ENCODE measurements around the gene JAGN1.
"Not testable (repeated sequence)": the region's sequence is repeated elsewhere in the genome, so short reads cannot be mapped to it uniquely, and the experiment has no call there.

The JAGN1 gene

GRCh38 chr3:9866639-9867038 is 23.8 kb upstream of the JAGN1 start:
- POLR2A ChIA-PET: no interaction called here
- peaks cover 0 to 11% (median 7%) of the 10 kb centered on the region in 4 experiments for H3K4me1 ChIP-seq (ENCODE audit: control extremely low read depth in 1 of 4, control insufficient read depth in 4 of 4, insufficient read depth in 4 of 4, low read length in 3 of 4)
- H3K4me3 ChIP-seq (ENCODE audit: control insufficient read depth in 1 of 7, extremely low read depth in 1 of 7, insufficient read depth in 4 of 7, low read depth in 2 of 7, low read length in 6 of 7): no peak overlapping the region
- WGBS (ENCODE audit: insufficient coverage): 100% methylated on average over 7 of the region's 8 CpGs
- no peaks in the 10 kb centered on the region for H3K36me3 ChIP-seq (ENCODE audit: control insufficient read depth in 4 of 4, insufficient read depth in 4 of 4, low read length in 3 of 4)
- DNase-seq: no peak
- CTCF ChIA-PET: interaction anchor here (0.7 to 1.9 kb wide), 2 partner anchors 42 to 47 kb away, joined by 3 to 7 read pairs; no protein-coding TSS in a partner anchor
- H3K27ac ChIP-seq (ENCODE audit: insufficient read depth in 1 of 2, low read depth in 1 of 2, low read length in 2 of 2, poor library complexity in 1 of 2, severe bottlenecking in 2 of 2): no peak overlapping the region
- no peaks in the 10 kb centered on the region for H3K27me3 ChIP-seq (replicated peaks in 2 of 5; ENCODE audit: control insufficient read depth in 4 of 5, insufficient read depth in 5 of 5, low read length in 4 of 5)
- H3K9me3 ChIP-seq (ENCODE audit: control extremely low read depth in 1 of 5, control insufficient read depth in 4 of 5, insufficient read depth in 2 of 5, low read depth in 1 of 5, low read length in 4 of 5): no peaks in the 10 kb centered on the region

GRCh38 chr3:9867106-9867505 is 23.3 kb upstream of the JAGN1 start:
- H3K4me1 ChIP-seq (ENCODE audit: control extremely low read depth in 1 of 4, control insufficient read depth in 4 of 4, insufficient read depth in 4 of 4, low read length in 3 of 4): peaks cover 0 to 11% (median 4%) of the 10 kb centered on the region in 4 experiments
- no peak for DNase-seq
- ChIA-PET CTCF (interaction anchor here (1.9 kb wide), 1 partner anchor 46 kb away, joined by 7 read pairs; no protein-coding TSS in a partner anchor), POLR2A (interaction anchor here (1.0 kb wide), 1 partner anchor 22 kb away, joined by 3 read pairs; no protein-coding TSS in a partner anchor)
- H3K9me3 ChIP-seq (ENCODE audit: control extremely low read depth in 1 of 5, control insufficient read depth in 4 of 5, insufficient read depth in 2 of 5, low read depth in 1 of 5, low read length in 4 of 5): no peaks in the 10 kb centered on the region
- no peaks in the 10 kb centered on the region for H3K36me3 ChIP-seq (ENCODE audit: control insufficient read depth in 4 of 4, insufficient read depth in 4 of 4, low read length in 3 of 4)
- no peak overlapping the region for H3K27ac ChIP-seq (ENCODE audit: insufficient read depth in 1 of 2, low read depth in 1 of 2, low read length in 2 of 2, poor library complexity in 1 of 2, severe bottlenecking in 2 of 2)
- 98% methylated on average over 12 of the region's 12 CpGs for WGBS (ENCODE audit: insufficient coverage)
- no peak overlapping the region for H3K4me3 ChIP-seq (ENCODE audit: control insufficient read depth in 1 of 7, extremely low read depth in 1 of 7, insufficient read depth in 4 of 7, low read depth in 2 of 7, low read length in 6 of 7)
- H3K27me3 ChIP-seq (replicated peaks in 2 of 5; ENCODE audit: control insufficient read depth in 4 of 5, insufficient read depth in 5 of 5, low read length in 4 of 5): no peaks in the 10 kb centered on the region

- Histone ChIP-seq H3K9me3 (ENCODE audit: control extremely low read depth in 1 of 5, control insufficient read depth in 4 of 5, insufficient read depth in 2 of 5, low read depth in 1 of 5, low read length in 4 of 5) (no peaks in the 10 kb centered on the region), H3K4me3 (ENCODE audit: control insufficient read depth in 1 of 7, extremely low read depth in 1 of 7, insufficient read depth in 4 of 7, low read depth in 2 of 7, low read length in 6 of 7) (no peak overlapping the region), H3K4me1 (ENCODE audit: control extremely low read depth in 1 of 4, control insufficient read depth in 4 of 4, insufficient read depth in 4 of 4, low read length in 3 of 4) (peaks cover 0 to 4% (median 0%) of the 10 kb centered on the region in 4 experiments), H3K27me3 (replicated peaks in 2 of 5; ENCODE audit: control insufficient read depth in 4 of 5, insufficient read depth in 5 of 5, low read length in 4 of 5) (no peaks in the 10 kb centered on the region), H3K27ac (ENCODE audit: insufficient read depth in 1 of 2, low read depth in 1 of 2, low read length in 2 of 2, poor library complexity in 1 of 2, severe bottlenecking in 2 of 2) (no peak overlapping the region), H3K36me3 (ENCODE audit: control insufficient read depth in 4 of 4, insufficient read depth in 4 of 4, low read length in 3 of 4) (no peaks in the 10 kb centered on the region)
- POLR2A ChIA-PET: no interaction called here
- CTCF ChIA-PET: no interaction called here
- WGBS (ENCODE audit: insufficient coverage): 96% methylated on average over 5 of the region's 5 CpGs
- no peak for DNase-seq
These were observed 20.5 kb upstream of the JAGN1 start for GRCh38 chr3:9869955-9870354.

- DNase-seq: no peak
- ChIA-PET POLR2A (no interaction called here), CTCF (interaction anchor here (0.6 kb wide), 1 partner anchor 93 kb away, joined by 3 read pairs; no protein-coding TSS in a partner anchor)
- Histone ChIP-seq H3K36me3 (ENCODE audit: control insufficient read depth in 4 of 4, insufficient read depth in 4 of 4, low read length in 3 of 4) (no peaks in the 10 kb centered on the region), H3K27me3 (replicated peaks in 2 of 5; ENCODE audit: control insufficient read depth in 4 of 5, insufficient read depth in 5 of 5, low read length in 4 of 5) (no peaks in the 10 kb centered on the region), H3K4me1 (ENCODE audit: control extremely low read depth in 1 of 4, control insufficient read depth in 4 of 4, insufficient read depth in 4 of 4, low read length in 3 of 4) (peaks cover 0 to 4% (median 0%) of the 10 kb centered on the region in 4 experiments), H3K4me3 (ENCODE audit: control insufficient read depth in 1 of 7, extremely low read depth in 1 of 7, insufficient read depth in 4 of 7, low read depth in 2 of 7, low read length in 6 of 7) (no peak overlapping the region), H3K27ac (ENCODE audit: insufficient read depth in 1 of 2, low read depth in 1 of 2, low read length in 2 of 2, poor library complexity in 1 of 2, severe bottlenecking in 2 of 2) (no peak overlapping the region), H3K9me3 (ENCODE audit: control extremely low read depth in 1 of 5, control insufficient read depth in 4 of 5, insufficient read depth in 2 of 5, low read depth in 1 of 5, low read length in 4 of 5) (no peaks in the 10 kb centered on the region)
- no CpG with 5 or more reads among the region's 1 CpG for WGBS (ENCODE audit: insufficient coverage)
These were observed 19.4 kb upstream of the JAGN1 start for GRCh38 chr3:9870978-9871377.

- H3K9me3 ChIP-seq (ENCODE audit: control extremely low read depth in 1 of 5, control insufficient read depth in 4 of 5, insufficient read depth in 2 of 5, low read depth in 1 of 5, low read length in 4 of 5); DNase-seq; CTCF ChIA-PET; H3K27ac ChIP-seq (ENCODE audit: insufficient read depth in 1 of 2, low read depth in 1 of 2, low read length in 2 of 2, poor library complexity in 1 of 2, severe bottlenecking in 2 of 2); H3K36me3 ChIP-seq (ENCODE audit: control insufficient read depth in 4 of 4, insufficient read depth in 4 of 4, low read length in 3 of 4); POLR2A ChIA-PET; H3K27me3 ChIP-seq (replicated peaks in 2 of 5; ENCODE audit: control insufficient read depth in 4 of 5, insufficient read depth in 5 of 5, low read length in 4 of 5); H3K4me1 ChIP-seq (ENCODE audit: control extremely low read depth in 1 of 4, control insufficient read depth in 4 of 4, insufficient read depth in 4 of 4, low read length in 3 of 4); H3K4me3 ChIP-seq (ENCODE audit: control insufficient read depth in 1 of 7, extremely low read depth in 1 of 7, insufficient read depth in 4 of 7, low read depth in 2 of 7, low read length in 6 of 7): not testable (repeated sequence)
- 86% methylated on average over 4 of the region's 5 CpGs for WGBS (ENCODE audit: insufficient coverage)
These were observed 18.3 kb upstream of the JAGN1 start for GRCh38 chr3:9872067-9872466.

GRCh38 chr3:9875448-9875847 is 15.0 kb upstream of the JAGN1 start:
- Histone ChIP-seq H3K9me3 (ENCODE audit: control extremely low read depth in 1 of 5, control insufficient read depth in 4 of 5, insufficient read depth in 2 of 5, low read depth in 1 of 5, low read length in 4 of 5) (no peaks in the 10 kb centered on the region), H3K4me1 (ENCODE audit: control extremely low read depth in 1 of 4, control insufficient read depth in 4 of 4, insufficient read depth in 4 of 4, low read length in 3 of 4) (peaks cover 0 to 4% (median 0%) of the 10 kb centered on the region in 4 experiments), H3K27ac (ENCODE audit: insufficient read depth in 1 of 2, low read depth in 1 of 2, low read length in 2 of 2, poor library complexity in 1 of 2, severe bottlenecking in 2 of 2) (no peak overlapping the region), H3K36me3 (ENCODE audit: control insufficient read depth in 4 of 4, insufficient read depth in 4 of 4, low read length in 3 of 4) (no peaks in the 10 kb centered on the region), H3K27me3 (replicated peaks in 2 of 5; ENCODE audit: control insufficient read depth in 4 of 5, insufficient read depth in 5 of 5, low read length in 4 of 5) (no peaks in the 10 kb centered on the region), H3K4me3 (ENCODE audit: control insufficient read depth in 1 of 7, extremely low read depth in 1 of 7, insufficient read depth in 4 of 7, low read depth in 2 of 7, low read length in 6 of 7) (no peak overlapping the region)
- DNase-seq: no peak
- ChIA-PET CTCF (no interaction called here), POLR2A (no interaction called here)

- DNase-seq; H3K27me3 ChIP-seq (replicated peaks in 2 of 5; ENCODE audit: control insufficient read depth in 4 of 5, insufficient read depth in 5 of 5, low read length in 4 of 5); H3K36me3 ChIP-seq (ENCODE audit: control insufficient read depth in 4 of 4, insufficient read depth in 4 of 4, low read length in 3 of 4); H3K27ac ChIP-seq (ENCODE audit: insufficient read depth in 1 of 2, low read depth in 1 of 2, low read length in 2 of 2, poor library complexity in 1 of 2, severe bottlenecking in 2 of 2); H3K4me3 ChIP-seq (ENCODE audit: control insufficient read depth in 1 of 7, extremely low read depth in 1 of 7, insufficient read depth in 4 of 7, low read depth in 2 of 7, low read length in 6 of 7); H3K9me3 ChIP-seq (ENCODE audit: control extremely low read depth in 1 of 5, control insufficient read depth in 4 of 5, insufficient read depth in 2 of 5, low read depth in 1 of 5, low read length in 4 of 5); POLR2A ChIA-PET; H3K4me1 ChIP-seq (ENCODE audit: control extremely low read depth in 1 of 4, control insufficient read depth in 4 of 4, insufficient read depth in 4 of 4, low read length in 3 of 4): not testable (repeated sequence)
- CTCF ChIA-PET: interaction anchor here (1.3 kb wide), 1 partner anchor 56 kb away, joined by 3 read pairs; no protein-coding TSS in a partner anchor
- 100% methylated on average over 2 of the region's 4 CpGs for WGBS (ENCODE audit: insufficient coverage)
These were observed 14.2 kb upstream of the JAGN1 start for GRCh38 chr3:9876255-9876654.
